ENCODE measurements around the gene SLC38A7.
"Not testable (repeated sequence)": the region's sequence is repeated elsewhere in the genome, so short reads cannot be mapped to it uniquely, and the experiment has no call there.

Gene SLC38A7, protein sequence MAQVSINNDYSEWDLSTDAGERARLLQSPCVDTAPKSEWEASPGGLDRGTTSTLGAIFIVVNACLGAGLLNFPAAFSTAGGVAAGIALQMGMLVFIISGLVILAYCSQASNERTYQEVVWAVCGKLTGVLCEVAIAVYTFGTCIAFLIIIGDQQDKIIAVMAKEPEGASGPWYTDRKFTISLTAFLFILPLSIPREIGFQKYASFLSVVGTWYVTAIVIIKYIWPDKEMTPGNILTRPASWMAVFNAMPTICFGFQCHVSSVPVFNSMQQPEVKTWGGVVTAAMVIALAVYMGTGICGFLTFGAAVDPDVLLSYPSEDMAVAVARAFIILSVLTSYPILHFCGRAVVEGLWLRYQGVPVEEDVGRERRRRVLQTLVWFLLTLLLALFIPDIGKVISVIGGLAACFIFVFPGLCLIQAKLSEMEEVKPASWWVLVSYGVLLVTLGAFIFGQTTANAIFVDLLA

DNA sequence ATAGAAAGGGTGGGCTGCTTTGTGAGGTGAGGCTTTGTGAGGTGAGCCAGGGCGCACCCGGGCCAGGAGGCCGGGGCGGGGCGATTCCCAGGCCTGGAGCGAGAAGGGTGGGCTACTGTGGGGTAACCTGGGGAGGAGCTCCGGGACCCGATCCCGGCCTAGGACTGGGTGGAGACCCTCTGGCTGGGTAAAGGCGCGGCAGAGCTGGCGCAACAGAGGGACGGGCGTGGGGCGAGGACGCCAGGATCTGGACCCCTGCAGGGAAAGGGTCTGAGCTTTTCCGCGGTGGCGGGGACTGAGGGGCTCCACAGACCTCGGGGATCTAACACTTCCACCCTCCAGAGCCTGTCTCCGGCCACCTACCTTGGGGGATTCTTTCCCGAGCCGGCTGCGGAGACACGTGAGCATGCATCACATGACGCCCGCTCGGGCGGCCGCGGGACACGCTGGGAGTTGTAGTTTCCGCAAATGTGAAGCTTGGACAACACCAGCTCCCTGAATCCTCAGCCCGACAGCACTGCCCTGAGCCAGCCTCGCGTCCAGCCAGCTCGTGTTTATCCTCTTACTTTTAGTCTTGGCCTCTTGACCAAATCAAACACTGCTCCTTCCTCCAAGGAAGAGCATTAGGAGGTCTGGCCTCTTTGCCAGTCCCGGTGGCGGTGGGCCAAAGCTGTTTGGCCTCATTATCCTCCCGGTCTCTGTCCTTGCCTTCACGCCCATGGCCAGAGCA, at the start of gene SLC38A7:
SLC38A7 (minus strand) TSS at position 417 of the 730 bp plus-strand sequence. CDS start 4,644 bp downstream, outside the sequence.
- DNase-seq, result peak; percentile 69

DNA sequence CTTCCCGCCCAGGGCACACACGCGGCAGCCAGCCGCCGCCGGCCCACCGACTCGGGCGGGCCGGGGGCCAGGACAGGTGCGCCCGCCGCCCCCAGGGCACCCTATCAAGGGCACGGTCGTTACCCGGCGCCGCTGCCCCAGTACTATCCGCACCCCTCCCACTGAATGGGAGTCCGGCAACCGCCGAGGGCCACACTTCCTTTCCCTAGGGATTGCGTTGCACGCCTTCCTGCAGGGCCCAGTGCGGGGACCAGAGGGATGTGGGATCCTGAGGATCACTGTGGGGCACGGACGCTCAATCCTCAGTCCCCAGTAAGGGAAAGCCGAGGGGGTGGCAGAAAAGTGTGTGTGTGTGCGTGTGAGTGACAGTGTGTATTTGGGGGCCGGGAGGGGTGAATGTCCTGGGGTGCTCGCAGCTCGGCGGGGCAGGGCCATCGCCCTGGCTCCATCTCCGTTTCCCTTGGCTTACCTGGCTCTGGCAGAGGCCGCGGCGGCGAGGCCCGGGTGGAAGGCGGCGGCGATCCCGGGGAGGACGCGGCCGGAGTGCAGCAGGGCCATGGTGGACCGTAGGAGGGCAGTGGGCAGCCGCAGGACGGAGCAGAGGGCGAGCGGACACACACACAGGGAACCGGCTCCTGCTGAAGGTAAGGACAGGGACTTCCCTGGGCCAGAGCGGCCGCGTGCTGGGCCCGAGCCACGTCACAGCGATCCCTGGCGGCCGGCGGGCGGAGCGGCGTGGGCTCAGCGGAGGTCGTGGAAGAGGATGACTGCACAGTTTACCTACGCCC, 49.3 kb upstream of the SLC38A7 start, which contains the start of gene GOT2:
GOT2 (minus strand) TSS at position 646 of the 788 bp plus-strand sequence; CDS start at position 558, 88 bp downstream.
- DNase-seq, result peak; percentile 78

DNA sequence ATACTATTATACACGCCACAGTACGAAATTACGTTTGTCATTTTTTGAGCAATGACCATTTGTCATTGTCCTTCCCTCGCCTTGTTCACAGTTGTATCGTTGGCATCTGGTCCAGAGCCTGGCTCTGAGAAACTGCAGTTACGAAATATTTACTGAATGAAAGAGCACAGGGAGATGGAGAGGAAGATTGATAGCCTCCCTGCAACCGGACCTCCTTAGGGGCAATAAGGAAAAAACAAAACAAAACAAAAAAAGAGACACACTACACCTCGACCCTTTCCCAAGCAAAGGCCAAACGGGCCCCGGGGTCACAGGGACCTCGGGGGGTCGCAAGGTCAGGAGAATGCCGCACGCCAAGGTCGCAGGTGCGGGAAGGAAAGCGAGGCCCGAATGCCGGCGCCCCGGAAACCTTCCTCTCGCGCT, 48.7 kb upstream of the SLC38A7 start:
- DNase-seq, result no peak

DNA sequence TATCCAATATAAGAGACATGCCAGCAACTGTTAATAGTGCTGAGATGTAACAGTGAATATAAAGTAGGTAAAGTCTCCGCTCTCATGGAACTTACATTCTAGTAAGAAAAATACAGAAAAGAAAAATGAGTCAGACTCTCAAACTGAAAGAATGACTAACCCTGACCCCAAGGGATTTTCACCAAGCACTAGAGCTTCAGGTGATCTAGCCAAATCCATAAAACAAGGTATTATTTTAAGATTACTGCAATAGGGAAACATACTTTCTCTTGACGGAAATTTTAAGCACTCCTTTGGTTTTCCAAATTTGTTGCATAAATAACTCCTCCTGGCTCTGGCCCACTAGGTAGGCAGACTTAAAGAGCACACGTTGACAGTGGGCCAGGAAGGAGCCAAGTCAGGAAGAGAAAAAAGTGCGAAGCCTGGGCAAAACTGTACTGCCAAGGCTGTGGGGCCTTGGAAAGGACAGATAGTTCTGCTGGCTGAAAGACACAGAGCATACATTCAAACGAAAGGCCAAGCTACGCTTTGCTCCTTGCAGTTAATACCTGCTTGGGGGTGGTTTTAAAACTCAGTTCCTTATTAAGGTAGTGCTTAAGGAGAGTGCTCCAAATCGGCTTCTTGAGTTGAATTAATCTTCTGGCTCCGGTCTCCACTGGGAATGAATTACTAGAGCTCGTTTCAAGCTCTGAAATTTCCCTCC, 48.1 kb upstream of the SLC38A7 start:
- no peak for DNase-seq

- DNase-seq, result no peak
These were observed 46.3 kb upstream of the SLC38A7 start for GRCh38 chr16:58730724-58731370.

DNA sequence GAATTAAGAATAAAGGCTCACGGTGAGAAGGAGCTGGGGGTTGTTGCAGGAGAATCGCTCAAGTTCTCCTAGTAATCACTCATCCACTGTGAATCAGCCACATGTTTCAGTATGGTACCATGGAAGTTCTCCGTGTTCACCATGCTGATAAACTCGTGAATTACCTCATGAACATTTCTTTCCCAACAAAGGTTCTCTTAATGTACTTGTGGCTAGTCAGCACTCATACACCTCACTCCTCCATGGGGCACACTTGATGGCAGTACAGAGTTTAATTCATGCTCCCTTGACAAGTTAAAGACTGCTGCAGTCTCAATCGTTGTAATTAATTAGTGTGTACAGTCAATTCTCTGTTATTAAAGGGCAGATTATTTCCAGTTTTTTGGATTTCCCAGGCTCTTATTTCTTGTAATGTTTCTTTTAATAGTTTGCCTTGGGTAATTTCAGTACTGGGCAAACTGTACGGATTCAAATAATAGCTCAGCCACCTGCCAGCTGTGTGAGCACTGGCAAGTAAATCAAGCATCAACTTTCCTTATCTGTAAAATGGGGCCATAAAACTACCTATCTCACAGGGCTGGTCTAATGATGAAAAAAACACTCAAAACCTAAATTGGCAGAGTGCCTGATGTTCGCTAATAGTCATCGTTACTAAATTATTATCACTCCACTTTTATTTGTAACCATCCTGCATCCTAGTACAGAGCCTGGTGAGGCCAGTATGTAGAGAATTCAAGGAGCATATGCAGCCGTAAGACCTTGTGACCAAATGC, 43.4 kb upstream of the SLC38A7 start:
- no peak for DNase-seq

DNA sequence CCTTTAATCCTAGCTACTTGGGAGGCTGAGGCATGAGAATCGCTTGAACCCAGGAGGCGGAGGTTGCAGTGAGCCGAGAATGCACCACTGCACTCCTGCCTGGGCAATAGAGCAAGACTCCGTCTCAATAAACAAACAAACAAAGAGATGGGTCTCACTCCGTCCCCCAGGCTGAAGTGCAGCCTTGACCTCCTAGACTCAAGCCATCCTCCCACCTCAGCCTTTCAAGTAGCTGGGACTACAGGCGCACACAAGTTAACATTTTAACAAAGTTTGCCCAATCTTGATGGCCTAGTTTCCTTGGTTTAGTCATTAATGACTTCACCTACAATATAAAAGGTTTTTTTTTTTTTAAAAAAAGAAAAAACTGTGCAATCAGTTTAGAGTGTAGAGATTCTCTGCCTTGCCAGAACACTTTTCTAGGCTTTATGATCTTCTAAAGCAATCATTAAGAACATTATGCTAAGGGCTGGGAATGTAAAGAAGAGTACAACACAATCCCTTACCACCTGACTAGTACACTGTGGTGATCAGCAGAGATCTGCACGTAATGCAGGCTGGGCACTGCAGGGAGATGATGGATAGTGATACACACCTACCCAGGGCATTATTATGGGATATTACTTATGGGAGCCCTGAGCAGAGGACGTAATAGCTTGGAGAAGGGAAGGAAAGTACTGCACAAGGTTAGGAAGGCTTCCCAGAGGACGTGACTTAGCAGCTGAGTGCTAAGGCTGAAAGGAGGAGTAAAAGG, 42.6 kb upstream of the SLC38A7 start:
- no peak for DNase-seq

DNA sequence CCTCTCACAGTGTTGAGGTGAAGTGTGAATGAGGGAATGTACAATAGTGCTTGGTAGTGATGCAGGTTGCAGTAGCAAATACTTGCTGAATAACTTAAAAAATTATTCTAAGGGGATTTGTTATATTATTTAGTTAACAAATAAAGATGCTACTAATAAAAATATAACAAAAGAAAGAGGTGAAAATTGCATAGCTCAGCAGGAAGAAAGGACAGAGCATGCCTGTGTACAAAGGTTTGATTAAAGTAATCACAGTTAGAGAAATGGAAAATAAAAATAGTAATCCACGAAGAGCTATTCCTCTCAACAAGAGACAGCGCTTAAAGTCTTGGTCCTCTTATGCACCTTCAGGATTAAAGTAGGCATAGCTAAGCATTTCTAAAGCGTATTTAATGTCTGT, 38.5 kb upstream of the SLC38A7 start:
- no peak for DNase-seq

- no peak for DNase-seq
These were observed 33.4 kb upstream of the SLC38A7 start for GRCh38 chr16:58717994-58718393.

DNA sequence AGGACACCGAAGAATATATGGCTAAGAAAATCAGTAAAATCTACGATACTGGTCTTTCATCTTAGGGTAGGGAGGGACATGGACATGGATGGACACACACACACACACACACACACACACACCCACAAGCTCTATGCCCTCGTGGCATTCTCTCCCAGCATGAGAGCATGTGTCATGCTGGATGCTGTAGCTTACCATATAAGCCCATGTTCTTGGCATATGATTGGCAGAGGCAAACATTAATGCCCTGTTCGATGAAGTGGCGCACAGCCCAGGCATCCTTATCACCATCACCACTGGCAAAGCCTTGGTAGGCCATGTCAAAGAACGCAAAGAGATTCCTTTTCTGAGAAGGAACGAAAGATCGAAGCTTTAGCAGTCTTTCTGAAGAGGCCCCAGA, 31.9 kb upstream of the SLC38A7 start:
- DNase-seq, result no peak

- DNase-seq, result no peak
These were observed 29.2 kb upstream of the SLC38A7 start for GRCh38 chr16:58713742-58714141.

GRCh38 chr16:58709333-58709732, 24.8 kb upstream of the SLC38A7 start:
- DNase-seq, result no peak

DNA sequence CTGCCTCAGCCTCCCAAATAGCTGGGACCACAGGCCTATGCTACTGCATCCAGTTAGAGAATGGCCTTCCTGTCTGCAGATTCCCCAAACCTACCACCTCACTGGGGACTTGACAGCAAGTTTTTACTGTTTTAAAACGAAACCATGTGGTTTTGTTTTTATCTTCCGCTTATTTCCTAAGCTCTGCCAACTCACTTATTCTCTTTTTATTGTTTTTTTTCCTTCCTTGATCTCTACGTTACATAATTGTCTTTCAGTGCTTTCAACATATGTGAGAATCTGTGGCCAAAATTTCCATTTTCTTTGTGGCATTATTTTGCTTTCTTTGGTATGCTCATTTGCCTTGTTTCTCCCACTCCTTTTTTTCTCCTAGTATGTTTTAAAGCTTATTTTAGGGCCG, 14.6 kb upstream of the SLC38A7 start:
- DNase-seq, result no peak

GRCh38 chr16:58695368-58695767, 10.8 kb upstream of the SLC38A7 start:
- DNase-seq, result no peak

GRCh38 chr16:58692450-58692849, 7.9 kb upstream of the SLC38A7 start:
- DNase-seq, result no peak

DNA sequence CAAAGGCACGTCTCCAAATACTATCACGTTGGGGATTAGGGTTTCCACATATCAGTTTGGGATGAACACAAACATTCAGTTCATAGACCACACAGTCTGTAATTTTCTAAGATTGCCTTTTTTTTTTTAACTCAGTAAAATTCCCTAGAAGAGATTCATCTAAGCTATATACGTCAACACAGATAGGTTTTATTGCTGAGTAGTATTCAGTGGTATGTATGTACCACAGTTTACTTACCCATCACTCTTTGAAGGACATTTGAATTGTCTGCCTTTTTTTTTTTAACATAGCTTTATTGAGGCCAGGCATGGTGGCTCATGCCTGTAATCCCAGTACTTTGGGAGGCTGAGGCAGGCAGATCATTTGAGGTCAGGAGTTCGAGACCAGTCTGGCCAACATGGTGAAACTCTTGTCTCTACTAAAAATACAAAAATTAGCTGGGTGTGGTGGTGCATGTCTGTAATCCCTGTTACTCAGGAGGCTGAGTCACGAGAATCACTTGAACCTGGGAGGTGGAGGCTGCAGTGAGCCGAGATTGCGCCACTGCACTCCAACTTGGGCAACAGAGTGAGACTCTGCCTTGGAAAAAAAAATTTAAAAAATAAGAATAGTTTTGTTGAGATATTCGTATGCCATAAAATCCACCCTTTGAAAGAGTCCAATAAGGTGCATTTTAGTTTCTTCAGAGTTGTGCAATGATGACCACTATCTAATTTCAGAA, 2.6 kb upstream of the SLC38A7 start:
- DNase-seq, result not testable (repeated sequence)

DNA sequence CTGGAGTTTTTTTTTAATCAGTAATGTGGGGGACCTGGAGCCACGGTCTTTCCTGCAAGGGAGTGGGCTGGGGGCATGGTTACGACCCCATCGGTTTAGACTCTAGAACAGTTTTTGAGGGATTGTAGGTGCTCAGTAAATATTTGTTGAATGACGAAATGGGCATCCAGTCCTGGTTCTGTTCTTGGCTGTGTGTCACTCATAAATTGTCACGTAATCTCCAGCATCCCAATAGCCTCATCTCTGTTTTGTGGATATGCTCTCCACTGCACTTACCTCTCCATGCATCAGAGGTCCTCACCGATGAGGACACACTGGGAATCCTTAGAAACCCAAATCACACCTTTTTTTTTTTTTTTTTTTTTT, 497 bp upstream of the SLC38A7 start:
- DNase-seq, result no peak

GRCh38 chr16:58684001-58684353, 593 bp downstream of the SLC38A7 start:
- no peak for DNase-seq

DNA sequence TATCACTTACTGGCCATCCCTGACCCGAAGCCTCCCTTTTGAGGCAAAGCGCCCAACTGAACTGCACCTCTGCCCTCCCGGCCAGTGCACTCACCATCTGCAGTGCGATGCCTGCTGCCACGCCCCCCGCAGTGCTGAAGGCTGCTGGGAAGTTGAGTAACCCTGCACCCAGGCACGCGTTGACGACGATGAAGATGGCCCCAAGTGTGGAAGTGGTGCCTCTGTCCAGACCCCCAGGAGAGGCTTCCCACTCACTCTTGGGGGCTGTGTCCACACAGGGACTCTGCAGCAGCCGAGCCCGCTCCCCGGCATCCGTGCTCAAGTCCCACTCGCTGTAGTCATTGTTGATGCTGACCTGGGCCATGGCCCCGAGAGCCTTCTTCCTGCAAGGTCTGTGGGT, 4.8 kb downstream of the SLC38A7 start:
- no peak for DNase-seq

DNA sequence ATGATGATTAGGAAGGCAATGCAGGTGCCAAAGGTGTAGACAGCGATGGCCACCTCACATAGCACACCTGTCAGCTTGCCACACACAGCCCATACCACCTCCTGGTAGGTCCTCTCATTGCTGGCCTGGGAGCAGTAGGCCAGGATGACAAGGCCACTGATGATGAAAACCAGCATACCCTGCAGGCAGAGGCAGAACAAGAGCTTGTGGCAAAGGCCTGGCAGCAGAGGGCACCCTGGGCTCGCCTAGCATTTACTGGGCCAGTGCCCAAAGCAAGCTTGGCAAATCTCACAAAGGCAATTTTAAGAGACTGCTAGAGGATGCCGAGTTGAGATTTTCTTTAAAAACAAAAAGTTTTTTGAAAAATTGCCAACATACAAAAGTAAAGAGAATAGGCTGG, 5.9 kb downstream of the SLC38A7 start:
- no peak for DNase-seq

Data from stimulated activated CD4-positive, alpha-beta T cell treated with anti-CD3 and anti-CD28 coated beads, Interleukin-4, amount 100 ng/mL, for 4 hours (primary cell).